GM12878 (cell line): ENCODE measurements around the gene SLAMF8. TPM values are rescaled to one million over a fixed set of nuclear protein-coding genes. Genes with fewer than 3 reads are reported as not detected.

ENCODE experiments used
- ATAC-seq: fragments of 200-7000 bp; cut with Tn5 transposase; 3 replicates; pipeline ENCODE4 v1.9.1; 2020; ENCODE audit warnings: mild to moderate bottlenecking, moderate library complexity
- BruUV-seq: library from RNA; stranded (reverse); fragments of 400-500 nt; replicated peaks from 2 replicates; lab custom pipeline; 2021; lab: Mats Ljungman, UMichigan
- CTCF ChIA-PET: fragments of 300-600 bp; sonication (Branson Sonifier 250); formaldehyde crosslinking; extraction: SDS; loops from one replicate; lab custom pipeline; 2021; ENCODE audit warnings: inconsistent platforms; lab: Yijun Ruan, JAX
- POLR2A ChIA-PET: fragments of 350-600 bp; formaldehyde crosslinking; extraction: SDS; loops from one replicate; lab custom pipeline; 2021; ENCODE audit warnings: inconsistent platforms; lab: Charles Lee
- RAD21 ChIA-PET: fragments of 300-600 bp; sonication (Branson Sonifier 250); formaldehyde crosslinking; loops from one replicate; lab custom pipeline; 2023; ENCODE audit warnings: antibody characterized with exemption; ENCODE audit not compliant: unreplicated experiment; lab: Charles Lee
- SMC1A ChIA-PET: fragments of 300-600 bp; sonication (Branson Sonifier 250); formaldehyde crosslinking; loops from one replicate; lab custom pipeline; 2023; ENCODE audit not compliant: unreplicated experiment, uncharacterized antibody; lab: Charles Lee
- DNase-seq: peaks from one replicate; pipeline ENCODE4 v3.0.0-alpha.2; 2011; ENCODE audit warnings: low read depth, low spot score
- FAIRE-seq: peaks from 3 replicates; lab custom pipeline; 2011; peaks lifted over from hg19 to GRCh38; lab: Jason Lieb, UNC
- H2AFZ ChIP-seq: 2 replicates; pipeline ENCODE4 v1.6.0; 2011; ENCODE audit warnings: low read depth, low read length, control low read depth; ENCODE audit not compliant: control insufficient read depth
- H3K27ac ChIP-seq: 2 replicates; pipeline ENCODE4 v1.5.1; 2011; ENCODE audit warnings: control low read depth; ENCODE audit not compliant: control insufficient read depth, insufficient read depth
- H3K27me3 ChIP-seq, 2 experiments: replicated peaks in 1 of 2; 2 replicates each; pipeline versions ENCODE4 v1.6.0 to v1.6.1; 2011; ENCODE audit warnings: low read length in 1 of 2; ENCODE audit not compliant: control insufficient read depth in 2 of 2, insufficient read depth in 2 of 2
- H3K36me3 ChIP-seq, 2 experiments: 2 replicates each; pipeline ENCODE4 v1.5.1; 2011; ENCODE audit warnings: low read length in 1 of 2; ENCODE audit not compliant: control insufficient read depth in 2 of 2, insufficient read depth in 2 of 2
- H3K4me1 ChIP-seq: 2 replicates; pipeline ENCODE4 v1.6.1; 2011; ENCODE audit warnings: mild to moderate bottlenecking, low read length, moderate library complexity, mixed read lengths; ENCODE audit not compliant: control insufficient read depth, insufficient read depth
- H3K4me2 ChIP-seq: 2 replicates; pipeline ENCODE4 v1.6.0; 2011; ENCODE audit warnings: control low read depth; ENCODE audit not compliant: control insufficient read depth, insufficient read depth
- H3K4me3 ChIP-seq: fragments of 200-600 bp; sonication (generic); 2 replicates; pipeline ENCODE4 v1.5.1; 2016
- H3K79me2 ChIP-seq: 2 replicates; pipeline ENCODE4 v1.6.0; 2011; ENCODE audit warnings: low read length; ENCODE audit not compliant: control insufficient read depth, insufficient read depth
- H3K9ac ChIP-seq: 2 replicates; pipeline ENCODE4 v1.8.0; 2011; ENCODE audit warnings: low read length, control low read depth, mixed read lengths; ENCODE audit not compliant: control insufficient read depth, insufficient read depth
- H3K9me3 ChIP-seq: replicated peaks from 3 replicates; pipeline ENCODE4 v1.5.1; 2011; ENCODE audit warnings: mild to moderate bottlenecking, low read length; ENCODE audit not compliant: control insufficient read depth, insufficient read depth
- H4K20me1 ChIP-seq: 2 replicates; pipeline ENCODE4 v1.6.0; 2011; ENCODE audit not compliant: control insufficient read depth, insufficient read depth
- DPF2 ChIP-seq: fragments of 450-650 bp; IDR thresholded peaks from 2 replicates; pipeline ENCODE4 v1.6.1; 2017; ENCODE audit warnings: mild to moderate bottlenecking
- IRF4 ChIP-seq: IDR thresholded peaks from 2 replicates; pipeline ENCODE4 v1.6.1; 2011; ENCODE audit warnings: low read depth, low read length
- POLR2A ChIP-seq: IDR thresholded peaks from 2 replicates; pipeline ENCODE4 v1.6.1; 2011; ENCODE audit warnings: low read depth, mild to moderate bottlenecking, low read length
- POLR2AphosphoS2 ChIP-seq: IDR thresholded peaks from 2 replicates; pipeline ENCODE4 v1.6.1; 2011; ENCODE audit warnings: low read depth, mild to moderate bottlenecking, low read length, improper control_type of control experiment, moderate library complexity
- RAD51 ChIP-seq: fragments of 450-650 bp; IDR thresholded peaks from 2 replicates; pipeline ENCODE4 v1.6.1; 2016; ENCODE audit warnings: moderate library complexity, mild to moderate bottlenecking, inconsistent platforms
- SRF ChIP-seq, 2 experiments: IDR thresholded peaks; 2 replicates each; pipeline ENCODE4 v1.6.1; 2011; ENCODE audit warnings: low read depth in 2 of 2, low read length in 2 of 2, mild to moderate bottlenecking in 1 of 2, moderate library complexity in 1 of 2
- SUZ12 ChIP-seq: fragments of 200-600 bp; sonication (generic); IDR thresholded peaks from one replicate; pipeline ENCODE4 v1.6.1; 2018; ENCODE audit warnings: antibody characterized with exemption, mild to moderate bottlenecking; ENCODE audit not compliant: unreplicated experiment
- YY1 ChIP-seq: IDR thresholded peaks from 2 replicates; pipeline ENCODE4 v1.6.1; 2011; ENCODE audit warnings: low read depth, mild to moderate bottlenecking, low read length
- ZNF24 ChIP-seq: fragments of 450-650 bp; IDR thresholded peaks from 2 replicates; pipeline ENCODE4 v1.6.1; 2017; ENCODE audit warnings: antibody characterized with exemption, mild to moderate bottlenecking
- WGBS: methylation state at CpG from one replicate; pipeline ENCODE4 v1.1.6; 2016; ENCODE audit warnings: low lambda C conversion rate; ENCODE audit not compliant: insufficient replicate concordance, insufficient coverage; ENCODE audit errors: missing lambda C conversion rate; 5-methylcytosine and 5-hydroxymethylcytosine counted together
- in situ Hi-C: fragments of 300-500 bp; cut with MboI; formaldehyde crosslinking; loops from 9 replicates; pipeline ENCODE4 v1.14.3; 2018; ENCODE audit warnings: mixed read lengths
- intact Hi-C: fragments of 100-400 bp; cut with micrococcal nuclease; formaldehyde crosslinking; loops from one replicate; pipeline ENCODE4 v1.14.2; 2022; ENCODE audit not compliant: unreplicated experiment
- polyA plus RNA-seq, 11 experiments: library from polyadenylated mRNA; depleted of rRNA in 4 of 11; unstranded in 6 of 11; stranded (reverse) in 5 of 11; fragments of >200 nt; fragmentation: Nextera tagmentation in 4 of 11; fragmentation: Illumina TruSeq in 1 of 11; extraction: Ambion mirVana in 4 of 11; extraction: Trizol in 1 of 11; gene quantifications; 1 replicate in 1 of 11; 2 replicates in 10 of 11; pipeline versions ENCODE4 v1.2.1 to v1.2.3, GENCODE V29; 2011 to 2016; ENCODE audit warnings: inconsistent platforms in 2 of 11, missing spikeins in 2 of 11, low read depth in 1 of 11
- total RNA-seq, 4 experiments: library from RNA; depleted of rRNA in 3 of 4; stranded (reverse); fragments of >200 nt in 3 of 4; fragmentation: Illumina TruSeq in 1 of 4; extraction: Trizol in 1 of 4; gene quantifications; 2 replicates each; pipeline versions ENCODE4 v1.2.1 to v1.2.3, GENCODE V29; 2013 to 2021
- TF ChIP-seq, protein P1 (sequence below): fragments of 450-650 bp; IDR thresholded peaks from 2 replicates; pipeline ENCODE4 v1.6.1; 2017; ENCODE audit warnings: low read depth, mild to moderate bottlenecking, moderate library complexity
- TF ChIP-seq, protein P2 (sequence below): fragments of 450-650 bp; conservative IDR thresholded peaks from 2 replicates; pipeline ENCODE4 v1.6.1; 2017; ENCODE audit warnings: mild to moderate bottlenecking, moderate library complexity

Gene SLAMF8
- total and polyA plus RNA-seq, 10 of the 15 experiments (the other 5 are each of a cell fraction or from before 2014, with no cell fraction given) = 0.04 to 0.69 (median 0.10) TPM; not detected in 3

DNA sequence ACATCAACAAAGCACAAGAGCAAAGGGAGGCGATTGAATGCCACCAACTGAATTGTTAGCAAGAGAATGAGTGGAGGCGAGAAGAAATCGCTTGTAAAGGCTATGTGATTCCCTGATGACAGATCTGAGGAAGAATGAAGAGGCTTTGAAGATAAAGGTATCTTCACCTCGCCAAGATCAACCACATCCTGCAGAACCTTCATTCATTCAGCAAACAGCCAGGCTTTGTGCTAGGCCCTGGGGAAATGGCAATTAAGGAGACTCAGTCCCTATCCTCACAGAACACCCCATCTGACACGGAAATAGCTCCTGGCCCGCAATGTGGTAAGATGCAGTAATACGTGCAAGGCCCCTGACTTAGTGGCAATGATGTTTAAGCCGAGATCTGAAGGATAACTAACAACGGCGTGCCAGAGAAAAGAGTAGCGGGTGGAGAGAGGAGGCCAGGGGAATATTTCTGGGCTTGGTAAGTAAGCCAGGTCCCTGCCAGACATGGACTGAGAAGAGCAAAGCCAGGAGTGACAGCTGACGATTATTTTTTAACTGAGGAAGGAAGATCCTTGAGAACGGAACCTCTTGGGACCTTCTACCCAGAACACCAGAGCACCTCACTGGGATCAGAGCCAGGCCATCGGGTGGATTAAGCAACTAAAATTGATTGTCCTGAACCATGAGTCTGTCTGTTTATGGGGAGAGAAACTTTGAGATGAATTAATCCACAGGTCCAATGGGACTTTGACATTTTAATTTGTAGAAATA is 40.4 kb downstream of the SLAMF8 start (continued):
- TF ChIP-seq, protein P1, sequence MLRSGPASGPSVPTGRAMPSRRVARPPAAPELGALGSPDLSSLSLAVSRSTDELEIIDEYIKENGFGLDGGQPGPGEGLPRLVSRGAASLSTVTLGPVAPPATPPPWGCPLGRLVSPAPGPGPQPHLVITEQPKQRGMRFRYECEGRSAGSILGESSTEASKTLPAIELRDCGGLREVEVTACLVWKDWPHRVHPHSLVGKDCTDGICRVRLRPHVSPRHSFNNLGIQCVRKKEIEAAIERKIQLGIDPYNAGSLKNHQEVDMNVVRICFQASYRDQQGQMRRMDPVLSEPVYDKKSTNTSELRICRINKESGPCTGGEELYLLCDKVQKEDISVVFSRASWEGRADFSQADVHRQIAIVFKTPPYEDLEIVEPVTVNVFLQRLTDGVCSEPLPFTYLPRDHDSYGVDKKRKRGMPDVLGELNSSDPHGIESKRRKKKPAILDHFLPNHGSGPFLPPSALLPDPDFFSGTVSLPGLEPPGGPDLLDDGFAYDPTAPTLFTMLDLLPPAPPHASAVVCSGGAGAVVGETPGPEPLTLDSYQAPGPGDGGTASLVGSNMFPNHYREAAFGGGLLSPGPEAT = no peak
- TF ChIP-seq SUZ12 (no peak), YY1 (no peak), SRF (IDR thresholded peaks at IDR 0.05; ENCODE audit: low read depth in 2 of 2, low read length in 2 of 2) (no peak), RAD51 (no peak), IRF4 (no peak), POLR2A (no peak)

DNA sequence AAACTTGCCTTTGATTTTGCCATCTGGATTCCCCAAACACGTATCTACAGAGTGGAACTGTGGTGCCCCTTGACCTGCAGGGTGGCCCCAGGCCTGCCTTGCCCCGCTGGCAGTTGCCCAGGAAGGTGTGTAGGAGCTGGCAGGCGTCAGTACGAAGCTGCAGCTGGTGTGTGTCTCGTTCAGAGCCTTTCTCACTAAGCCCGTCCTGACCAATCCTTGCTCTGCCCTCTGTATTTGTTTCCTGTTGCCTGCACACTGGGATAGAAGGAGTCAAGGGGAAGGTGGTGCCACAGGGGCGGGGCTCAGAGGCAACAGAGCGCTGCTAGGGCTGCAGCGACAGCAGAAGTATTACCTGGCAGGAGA is 41.0 kb downstream of the SLAMF8 start:
- FAIRE-seq = no peak
- no peak for ATAC-seq
- in situ Hi-C loops = no loop called here
- ChIA-PET POLR2A (no interaction called here), SMC1A (interaction anchor here (1.3 kb wide), 1 partner anchor 25 kb away, joined by 4 read pairs; no protein-coding TSS in a partner anchor), CTCF (no interaction called here)
- Histone ChIP-seq H3K27me3 (no peaks in the 10 kb centered on the region; a peak in 2 of 4 replicates), H4K20me1 (no peaks in the 10 kb centered on the region), H2AFZ (no peak overlapping the region), H3K27ac (no peak overlapping the region), H3K79me2 (no peaks in the 10 kb centered on the region)
- no TSS peak for BruUV-seq
- TF ChIP-seq, protein P2, sequence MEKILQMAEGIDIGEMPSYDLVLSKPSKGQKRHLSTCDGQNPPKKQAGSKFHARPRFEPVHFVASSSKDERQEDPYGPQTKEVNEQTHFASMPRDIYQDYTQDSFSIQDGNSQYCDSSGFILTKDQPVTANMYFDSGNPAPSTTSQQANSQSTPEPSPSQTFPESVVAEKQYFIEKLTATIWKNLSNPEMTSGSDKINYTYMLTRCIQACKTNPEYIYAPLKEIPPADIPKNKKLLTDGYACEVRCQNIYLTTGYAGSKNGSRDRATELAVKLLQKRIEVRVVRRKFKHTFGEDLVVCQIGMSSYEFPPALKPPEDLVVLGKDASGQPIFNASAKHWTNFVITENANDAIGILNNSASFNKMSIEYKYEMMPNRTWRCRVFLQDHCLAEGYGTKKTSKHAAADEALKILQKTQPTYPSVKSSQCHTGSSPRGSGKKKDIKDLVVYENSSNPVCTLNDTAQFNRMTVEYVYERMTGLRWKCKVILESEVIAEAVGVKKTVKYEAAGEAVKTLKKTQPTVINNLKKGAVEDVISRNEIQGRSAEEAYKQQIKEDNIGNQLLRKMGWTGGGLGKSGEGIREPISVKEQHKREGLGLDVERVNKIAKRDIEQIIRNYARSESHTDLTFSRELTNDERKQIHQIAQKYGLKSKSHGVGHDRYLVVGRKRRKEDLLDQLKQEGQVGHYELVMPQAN = no peak
- TF ChIP-seq DPF2 (no peak), POLR2AphosphoS2 (no peak), ZNF24 (no peak)
- TF ChIP-seq, all 136 proteins: peak for 0
- WGBS = 48% methylated on average over 9 of the region's 9 CpGs
- Histone ChIP-seq H3K36me3 (no peaks in the 10 kb centered on the region), H3K9me3 (no peaks in the 10 kb centered on the region), H3K9ac (no peak overlapping the region), H3K4me2 (no peak overlapping the region), H3K4me3 (no peak overlapping the region), H3K4me1 (no peaks in the 10 kb centered on the region)
- intact Hi-C loops = no loop called here
- RAD21 ChIA-PET = no interaction called here
- no peak for DNase-seq
